Left cardiac atrium (tissue), 4 donors: ENCODE data around the gene RASSF10. TPM values are rescaled to one million over a fixed set of nuclear protein-coding genes. Genes with fewer than 3 reads are reported as not detected.
"Not testable (repeated sequence)": the region's sequence is repeated elsewhere in the genome, so short reads cannot be mapped to it uniquely, and the experiment has no call there.

ENCODE experiments used
- ATAC-seq, 2 donors: fragments of 200-7000 bp; cut with Tn5 transposase; one replicate each; pipeline ENCODE4 v1.9.1; 2020; ENCODE audit warnings: mild to moderate bottlenecking in 2 of 2, moderate library complexity in 2 of 2
- DNase-seq: peaks from one replicate; pipeline ENCODE4 v3.0.0-alpha.2; 2020
- intact Hi-C, 2 donors: fragments of 100-400 bp; cut with DNase I; formaldehyde crosslinking; loops; one replicate each; pipeline versions ENCODE4 v1.14.1 to v1.15.1; 2022 to 2023
- total RNA-seq, 2 donors: library from RNA; stranded (reverse); fragmentation: NEBNext Ultra II Directional; extraction: Animal tissue kit (Norgen Biotek cat#: 25700); gene quantifications; one replicate each; pipeline ENCODE4 v1.2.1, GENCODE V29; 2021
- donor health status: DM: no; HTN: yes; CAD: no.
- donor health status: DM: no; HTN: yes; CAD: no; lungs with severe emphysema.
- donor health status: DM: yes; HTN: yes; CAD: no.
- donor health status: Dilated cardiomyopathy.

RASSF10 gene
- total RNA-seq, 2 donors from 2014 or later: 0.15 to 0.63 TPM

DNA sequence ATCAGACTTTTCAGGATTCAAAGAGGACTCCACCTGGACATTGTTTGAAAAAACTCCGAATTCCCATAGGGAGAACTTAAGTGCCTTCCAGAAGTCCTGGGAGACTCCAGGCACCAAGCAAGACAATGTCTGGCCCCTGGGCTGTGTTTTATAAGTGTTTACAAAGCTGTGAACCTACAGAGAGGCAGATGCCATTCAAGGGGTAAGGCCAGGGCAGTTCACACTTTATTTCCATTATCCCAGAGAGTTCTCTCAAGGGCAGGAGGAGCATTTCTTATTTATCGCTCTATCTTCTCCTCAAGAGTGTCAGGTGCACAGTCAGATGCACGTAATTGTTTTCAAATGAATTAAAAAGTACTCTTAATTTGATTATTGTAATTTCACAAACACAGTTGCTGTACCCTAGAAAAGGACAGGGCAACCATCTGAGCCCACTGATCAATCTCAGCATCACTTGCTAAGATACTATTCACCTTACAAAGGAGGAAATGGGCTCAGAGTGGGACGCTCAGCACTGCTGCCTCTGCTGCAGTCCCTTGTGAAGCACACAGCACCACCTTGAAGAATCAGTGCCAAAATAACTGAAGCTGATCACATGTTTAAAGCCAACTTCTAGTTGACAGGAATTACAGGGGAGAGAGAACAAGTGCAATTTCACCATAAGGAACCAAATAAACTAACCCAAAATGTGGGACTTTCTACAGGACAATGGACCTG, 35.0 kb downstream of the RASSF10 start:
- ATAC-seq (no peak), DNase-seq (no peak)
- intact Hi-C loops: no loop called here

DNA sequence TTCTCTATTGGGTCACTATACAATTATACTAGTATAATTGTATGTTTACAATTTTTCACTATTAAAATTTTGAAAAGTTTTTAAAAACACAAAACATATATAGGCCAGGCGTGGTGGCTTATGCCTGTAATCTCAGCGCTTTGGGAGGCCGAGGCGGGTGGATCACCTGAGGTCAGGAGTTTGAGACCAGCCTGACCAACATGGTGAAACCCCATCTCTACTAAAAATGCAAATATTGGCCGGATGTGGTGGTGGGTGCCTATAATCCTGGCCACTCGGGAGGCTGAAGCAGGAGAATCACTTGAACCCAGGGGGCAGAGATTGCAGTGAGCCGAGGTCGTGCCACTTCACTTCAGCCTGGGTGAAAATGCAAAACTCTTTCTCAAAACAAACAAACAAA, 36.0 kb downstream of the RASSF10 start:
- intact Hi-C loops, ATAC-seq, DNase-seq: not testable (repeated sequence)

DNA sequence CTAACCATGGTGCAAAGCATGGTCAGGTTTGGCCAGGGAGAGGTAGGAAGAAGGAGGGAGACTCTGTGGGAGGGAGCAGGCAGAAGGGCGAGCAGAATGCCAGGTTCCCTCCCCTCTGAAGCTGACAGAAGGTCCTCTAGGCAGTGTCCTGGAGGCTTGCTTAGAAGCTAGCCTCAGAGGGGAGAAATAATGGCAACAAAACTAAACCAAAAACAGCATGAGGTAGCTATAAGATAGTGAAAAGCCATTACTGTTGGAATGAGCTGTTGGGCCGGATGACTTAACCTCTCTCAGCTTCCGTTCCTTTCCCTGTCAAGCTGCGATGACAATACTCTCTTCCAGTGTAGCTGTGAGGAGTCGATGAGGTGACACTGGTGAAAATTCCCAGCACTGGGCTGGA, 36.6 kb downstream of the RASSF10 start:
- ATAC-seq (no peak), DNase-seq (no peak)
- intact Hi-C loops: no loop called here

DNA sequence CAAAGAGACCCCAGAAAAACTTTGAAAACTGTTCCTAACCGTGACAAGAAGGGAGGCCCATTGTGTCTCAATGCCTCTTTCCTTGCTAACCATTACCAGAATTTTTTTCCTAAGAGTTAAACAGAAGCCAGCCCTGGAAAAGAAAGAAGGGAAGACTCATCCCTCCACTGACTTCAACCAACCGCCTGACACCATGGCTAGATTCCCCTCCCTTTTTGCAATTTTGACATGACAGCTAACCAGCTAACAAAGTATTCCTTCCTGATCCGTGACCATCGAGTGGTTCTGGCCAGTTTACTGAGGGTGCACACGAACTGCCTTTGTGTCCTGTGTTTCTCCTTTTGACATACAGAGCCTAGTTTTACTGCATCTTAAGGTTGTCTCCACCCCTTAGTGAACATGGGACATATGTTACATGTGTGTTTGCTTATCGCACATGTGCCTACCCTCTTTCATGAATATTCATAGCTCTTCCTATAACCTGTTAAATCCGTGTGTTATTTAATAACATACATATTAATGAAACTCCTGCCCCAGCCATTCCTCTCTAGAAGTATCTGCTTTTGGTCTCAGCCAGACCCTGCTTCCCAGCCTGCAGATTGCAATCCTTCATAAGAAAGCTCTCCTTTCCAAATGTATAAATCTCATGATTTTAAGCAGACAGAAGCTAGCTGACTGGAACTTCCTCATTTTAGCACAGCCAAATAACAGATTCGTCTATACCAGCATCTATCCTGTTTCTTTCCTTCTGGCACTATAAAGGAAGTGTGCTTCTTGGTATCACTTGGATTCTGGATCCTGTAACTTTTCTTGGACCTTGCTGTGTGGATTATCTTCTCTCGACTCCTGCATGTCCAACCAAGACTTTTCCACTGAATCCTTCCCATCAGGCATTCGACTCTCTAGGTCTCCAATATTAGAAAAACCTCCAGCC, 37.8 kb downstream of the RASSF10 start:
- DNase-seq (no peak), ATAC-seq (no peak)
- intact Hi-C loops: no loop called here

DNA sequence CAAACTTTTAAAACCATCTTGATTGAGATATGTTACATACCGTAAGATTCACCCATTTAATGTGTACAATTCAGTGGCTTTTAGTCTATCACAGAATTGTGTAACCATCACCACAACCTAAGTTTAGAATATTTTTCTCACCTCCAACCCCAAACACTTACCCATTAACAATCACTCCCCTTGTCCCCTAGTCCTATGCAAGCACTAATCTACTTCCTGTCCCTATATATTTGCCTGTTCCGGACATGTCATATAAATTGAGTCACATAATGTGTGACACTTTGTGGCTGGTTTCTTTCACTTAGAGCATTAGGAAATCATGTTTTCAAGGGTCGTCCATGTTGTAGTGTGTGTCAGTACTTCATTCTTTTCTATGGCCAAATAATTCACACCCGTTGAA, 38.8 kb downstream of the RASSF10 start:
- DNase-seq (no peak), ATAC-seq (no peak)
- intact Hi-C loops: no loop called here

DNA sequence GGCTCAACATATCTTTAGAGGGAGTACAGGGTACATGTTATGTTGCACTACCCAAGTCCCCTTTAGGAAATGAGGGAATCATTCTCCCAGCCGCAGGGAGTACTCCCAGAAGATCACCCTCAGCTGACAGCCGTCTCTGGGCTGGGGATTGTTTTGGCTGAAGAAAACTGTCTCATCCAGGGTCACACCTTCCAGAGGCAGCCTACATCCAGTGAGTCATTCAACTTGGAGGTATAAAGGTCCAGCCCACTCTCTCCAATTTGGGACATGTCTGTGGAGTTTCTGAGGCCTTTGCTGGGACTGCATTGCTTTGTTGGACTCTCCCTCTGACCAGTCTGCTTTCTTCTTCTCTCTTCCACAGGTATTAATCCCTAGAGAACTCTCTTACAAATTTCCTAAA, 42.1 kb downstream of the RASSF10 start:
- ATAC-seq (no peak), DNase-seq (no peak)

DNA sequence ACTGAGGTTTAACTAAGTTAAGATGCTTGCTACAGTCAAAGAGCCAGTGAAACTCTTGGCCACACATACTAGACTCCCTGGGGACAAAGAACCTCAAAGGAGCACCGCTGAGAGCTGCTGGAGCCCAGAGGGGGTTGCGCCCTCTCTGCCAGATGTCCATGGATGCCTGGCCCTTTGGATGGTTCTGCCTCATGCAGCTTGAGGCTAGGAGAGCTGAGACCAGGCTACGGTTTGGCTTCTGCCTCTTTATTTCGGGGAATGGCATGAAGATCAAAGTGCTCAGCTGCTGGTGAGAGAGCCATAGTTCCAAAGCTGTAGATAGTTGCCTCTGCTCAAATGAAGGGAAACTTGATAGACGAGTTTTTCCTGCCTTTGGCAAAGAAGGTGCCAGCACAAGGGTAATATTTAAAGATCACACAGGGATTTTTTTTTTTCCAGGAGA, 43.0 kb downstream of the RASSF10 start:
- intact Hi-C loops: no loop called here
- DNase-seq (no peak), ATAC-seq (no peak)

More for the DNA sequence above, 42.1 kb downstream of the RASSF10 start:
- intact Hi-C loops: no loop called here

DNA sequence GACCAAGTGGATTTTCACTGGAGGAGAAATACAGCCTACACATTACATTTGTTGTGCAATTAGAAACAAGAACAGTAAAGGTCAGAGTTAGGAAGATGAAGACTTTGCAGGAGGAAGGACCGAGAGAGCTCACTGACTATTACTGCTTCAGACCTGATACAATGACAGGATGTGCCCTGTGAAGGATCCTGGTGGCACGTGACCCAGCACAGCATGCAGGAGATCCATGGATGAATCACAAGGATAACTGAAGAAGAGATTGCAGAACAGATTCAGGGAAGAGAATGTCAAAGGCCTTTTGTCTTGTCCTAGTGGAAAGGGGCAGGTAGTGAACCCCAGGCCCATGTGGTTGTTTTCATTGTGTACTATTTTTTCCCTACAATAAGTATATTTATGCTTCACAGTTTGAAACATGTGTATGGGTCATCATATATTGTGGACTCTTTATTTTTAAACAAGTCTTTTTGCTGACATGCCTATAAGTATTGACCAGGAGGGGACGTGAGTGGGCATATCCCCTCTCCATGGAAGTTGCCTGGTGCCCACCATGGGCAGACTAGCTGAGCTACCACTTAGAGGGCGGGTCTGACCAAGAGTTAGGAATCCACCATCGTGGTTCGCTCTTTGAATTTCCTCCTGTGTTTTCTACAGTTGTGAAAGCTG, 44.3 kb downstream of the RASSF10 start:
- no peak for ATAC-seq
- intact Hi-C loops: no loop called here
- DNase-seq: no peak

DNA sequence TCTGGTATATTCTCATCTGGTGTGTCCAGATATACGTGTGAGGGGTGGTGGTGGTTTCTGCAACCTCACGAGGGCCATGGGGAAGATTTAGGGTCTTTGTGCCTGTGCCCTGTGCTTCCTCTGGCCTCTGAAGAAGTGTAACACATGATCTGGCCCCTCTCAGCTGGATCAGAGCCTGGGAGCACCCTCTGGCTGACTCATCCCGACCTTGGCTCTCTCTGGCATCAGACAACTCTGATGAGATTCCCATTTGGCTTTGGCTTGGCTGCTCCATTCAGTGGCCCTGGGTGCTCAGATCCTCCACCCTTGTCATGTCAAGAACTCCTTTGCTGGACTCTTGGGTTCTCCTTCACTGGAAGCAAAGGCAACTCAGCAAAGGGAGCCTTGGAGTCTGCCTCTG, 45.2 kb downstream of the RASSF10 start:
- ATAC-seq: no peak
- DNase-seq: no peak
- intact Hi-C loops: no loop called here

DNA sequence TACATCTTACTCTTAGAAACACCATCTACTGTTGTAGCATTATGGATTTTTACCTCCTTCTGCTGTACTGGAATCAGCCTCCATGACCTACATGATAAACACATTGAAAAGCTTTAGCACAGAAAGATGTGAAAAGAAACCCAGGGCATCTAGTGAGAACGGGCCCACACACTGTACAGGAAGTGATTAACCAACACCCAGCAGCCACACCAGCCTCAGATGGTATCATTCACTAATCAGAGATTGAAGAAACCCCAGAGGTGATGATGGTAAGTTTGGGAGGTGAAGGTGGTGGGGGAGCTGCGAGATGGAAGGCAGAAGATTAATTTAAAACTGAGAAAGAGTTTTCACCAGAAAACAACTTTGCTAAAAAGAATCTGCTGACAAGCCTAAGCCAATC, 46.1 kb downstream of the RASSF10 start:
- ATAC-seq: no peak
- no peak for DNase-seq
- intact Hi-C loops: no loop called here

DNA sequence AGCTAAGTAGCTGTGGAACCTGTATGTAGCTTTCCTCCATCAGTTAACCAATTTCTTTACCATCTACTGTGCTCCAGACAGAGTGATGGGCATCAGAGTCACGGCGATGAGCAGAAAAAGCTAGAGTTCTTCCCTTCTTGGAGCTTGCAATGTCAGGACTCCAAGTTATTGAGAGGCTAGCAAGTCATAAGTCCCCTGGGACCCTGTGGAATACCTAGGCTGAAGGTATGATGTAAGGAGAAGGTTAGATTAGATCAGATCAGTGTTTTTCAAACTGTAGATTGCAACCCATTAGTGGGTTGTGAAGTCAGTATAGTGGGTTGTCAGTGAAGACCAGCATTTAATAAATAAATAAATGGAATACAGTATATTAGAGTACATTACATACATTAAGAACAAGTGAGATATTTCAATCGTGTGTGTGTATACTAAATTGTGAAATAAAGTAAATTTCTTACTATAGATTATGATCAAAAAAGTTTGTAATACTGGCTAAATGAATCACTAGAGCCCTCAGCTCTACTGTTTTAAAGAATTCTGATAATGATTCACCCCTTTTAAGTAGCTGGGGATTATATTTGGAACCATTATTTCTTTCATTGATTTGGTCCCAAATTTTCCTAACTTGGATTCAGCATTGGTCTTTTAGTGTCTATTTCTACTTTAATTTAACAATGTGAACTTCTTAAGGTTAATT, 52.3 kb downstream of the RASSF10 start:
- intact Hi-C loops: no loop called here
- no peak for DNase-seq
- ATAC-seq: no peak
